OCI-LY7 (cell line): ENCODE measurements around the gene RALB. TPM values are rescaled to one million over a fixed set of nuclear protein-coding genes. Genes with fewer than 3 reads are reported as not detected.

ENCODE experiments used
- BruUV-seq: library from RNA; stranded (reverse); fragments of 400-500 nt; replicated peaks from 2 replicates; lab custom pipeline; 2021; lab: Mats Ljungman, UMichigan
- CTCF ChIA-PET: fragments of 300-600 bp; sonication (Branson Sonifier 250); formaldehyde crosslinking; loops from one replicate; lab custom pipeline; 2022; ENCODE audit warnings: antibody characterized with exemption; ENCODE audit not compliant: unreplicated experiment; lab: Charles Lee
- POLR2A ChIA-PET: fragments of 300-600 bp; sonication (Branson Sonifier 250); formaldehyde crosslinking; loops from one replicate; lab custom pipeline; 2022; ENCODE audit warnings: antibody characterized with exemption; lab: Charles Lee
- DNase-seq: peaks from one replicate; pipeline ENCODE4 v3.0.0-alpha.2; 2015; ENCODE audit warnings: low spot score
- H2AFZ ChIP-seq: fragments of 200-600 bp; sonication (generic), shearing (Covaris generic); 2 replicates; pipeline ENCODE4 v1.6.1; 2014; ENCODE audit warnings: mild to moderate bottlenecking, antibody characterized with exemption, low read length, moderate library complexity
- H3K27ac ChIP-seq: fragments of 200-600 bp; sonication (generic); 2 replicates; pipeline ENCODE4 v1.5.1; 2014; ENCODE audit warnings: mixed run types, low read depth, mild to moderate bottlenecking, moderate library complexity, low read length, inconsistent platforms; ENCODE audit not compliant: poor library complexity, severe bottlenecking
- H3K36me3 ChIP-seq: fragments of 200-600 bp; sonication (generic); 2 replicates; pipeline ENCODE4 v1.6.1; 2014; ENCODE audit warnings: mild to moderate bottlenecking, antibody characterized with exemption, low read length, moderate library complexity, mixed read lengths; ENCODE audit not compliant: insufficient read depth
- H3K4me1 ChIP-seq: fragments of 200-600 bp; sonication (generic); 2 replicates; pipeline ENCODE4 v1.5.1; 2014; ENCODE audit warnings: mild to moderate bottlenecking, low read length; ENCODE audit not compliant: insufficient read depth, poor library complexity, severe bottlenecking
- H3K4me2 ChIP-seq: fragments of 200-600 bp; sonication (generic); 2 replicates; pipeline ENCODE4 v1.6.1; 2014; ENCODE audit warnings: mild to moderate bottlenecking, low read length
- H3K4me3 ChIP-seq: fragments of 200-600 bp; sonication (generic); 2 replicates; pipeline ENCODE4 v1.5.1; 2014; ENCODE audit warnings: mild to moderate bottlenecking, low read depth, low read length; ENCODE audit not compliant: poor library complexity, severe bottlenecking
- H3K79me2 ChIP-seq: fragments of 200-600 bp; sonication (generic); 2 replicates; pipeline ENCODE4 v1.6.1; 2016; ENCODE audit warnings: low read depth, mild to moderate bottlenecking, low read length, moderate library complexity, mixed read lengths; ENCODE audit not compliant: insufficient read depth
- H3K9me2 ChIP-seq: fragments of 200-600 bp; sonication (generic); 2 replicates; pipeline ENCODE4 v1.6.1; 2016; ENCODE audit warnings: mild to moderate bottlenecking, low read length, mixed read lengths; ENCODE audit not compliant: insufficient read depth
- H3K9me3 ChIP-seq: fragments of 200-600 bp; sonication (generic); 2 replicates; pipeline ENCODE4 v1.6.1; 2014; ENCODE audit warnings: mild to moderate bottlenecking, mixed run types, low read length, mixed read lengths
- H4K20me1 ChIP-seq: fragments of 200-600 bp; sonication (generic); 2 replicates; pipeline ENCODE4 v1.6.1; 2014; ENCODE audit warnings: mild to moderate bottlenecking, antibody characterized with exemption, low read length, moderate library complexity, mixed read lengths; ENCODE audit not compliant: insufficient read depth
- CTCF ChIP-seq: fragments of 200-600 bp; sonication (generic); conservative IDR thresholded peaks from 2 replicates; pipeline ENCODE4 v1.5.1; 2014; ENCODE audit warnings: mild to moderate bottlenecking, antibody characterized with exemption, low read length, moderate library complexity, mixed read lengths
- EZH2phosphoT487 ChIP-seq: fragments of 200-600 bp; sonication (generic); IDR thresholded peaks from 2 replicates; pipeline ENCODE4 v1.6.1; 2018; ENCODE audit warnings: low read depth, borderline replicate concordance, mild to moderate bottlenecking, mixed run types, antibody characterized with exemption, low read length, moderate library complexity, mixed read lengths
- intact Hi-C: fragments of 100-400 bp; cut with micrococcal nuclease; formaldehyde crosslinking; loops from one replicate; pipeline ENCODE4 v1.10.0; 2022; ENCODE audit not compliant: unreplicated experiment
- total RNA-seq, 2 experiments: library from RNA; depleted of rRNA in 1 of 2; stranded (reverse); fragments of >200 nt in 1 of 2; shearing (Covaris generic) in 1 of 2; gene quantifications; 2 replicates each; pipeline ENCODE4 v1.2.3, GENCODE V29; 2014 to 2022

RALB gene
- total RNA-seq, 2 experiments from 2014 or later = 16.2 to 23.6 TPM

- Histone ChIP-seq H3K4me2 (no peak overlapping the region), H3K4me3 (no peak overlapping the region), H3K4me1 (peaks cover 3% of the 10 kb centered on the region), H4K20me1 (no peaks in the 10 kb centered on the region), H3K79me2 (no peaks in the 10 kb centered on the region), H2AFZ (no peak overlapping the region), H3K9me3 (no peaks in the 10 kb centered on the region), H3K27ac (no peak overlapping the region), H3K9me2 (no peaks in the 10 kb centered on the region), H3K36me3 (no peaks in the 10 kb centered on the region)
- ChIA-PET POLR2A (no interaction called here), CTCF (no interaction called here)
- TF ChIP-seq EZH2phosphoT487 (no peak), CTCF (no peak)
- DNase-seq = no peak
- intact Hi-C loops = no loop called here
- no TSS peak for BruUV-seq
Observed at GRCh38 chr2:120237491-120237902, 15.2 kb upstream of the RALB start.

- no peak overlapping the region for H2AFZ ChIP-seq
- CTCF ChIA-PET = no interaction called here
- H3K79me2 ChIP-seq = no peaks in the 10 kb centered on the region
- no peak overlapping the region for H3K27ac ChIP-seq
- H3K36me3 ChIP-seq = no peaks in the 10 kb centered on the region
- intact Hi-C loops = no loop called here
- H3K4me2 ChIP-seq = no peak overlapping the region
- H3K4me3 ChIP-seq = no peak overlapping the region
- H3K4me1 ChIP-seq = no peaks in the 10 kb centered on the region
- POLR2A ChIA-PET = no interaction called here
- no peaks in the 10 kb centered on the region for H3K9me2 ChIP-seq
- no peaks in the 10 kb centered on the region for H3K9me3 ChIP-seq
- DNase-seq = no peak
- no TSS peak for BruUV-seq
- TF ChIP-seq CTCF (no peak), EZH2phosphoT487 (no peak)
- H4K20me1 ChIP-seq = no peaks in the 10 kb centered on the region
Observed at GRCh38 chr2:120238728-120239487, 13.7 kb upstream of the RALB start.
